ENCODE measurements around the gene OR52A1. TPM values are rescaled to one million over a fixed set of nuclear protein-coding genes. Genes with fewer than 3 reads are reported as not detected.

OR52A1 gene
- total RNA-seq, 1 donor = not detected

- TF ChIP-seq CTCF (IDR thresholded peaks at IDR 0.05; ENCODE audit: insufficient read depth, low read depth, low read length) = no peak
- no peak overlapping the region for H3K4me3 ChIP-seq (ENCODE audit: low read depth, low read length)
- no peak for DNase-seq (ENCODE audit: low read depth)
Measured at GRCh38 chr11:5115339-5115738, 39.2 kb downstream of the OR52A1 start.

- H3K4me3 ChIP-seq (ENCODE audit: low read depth, low read length) = no peak overlapping the region
- no peak for TF ChIP-seq CTCF (IDR thresholded peaks at IDR 0.05; ENCODE audit: insufficient read depth, low read depth, low read length)
- no peak for DNase-seq (ENCODE audit: low read depth)
Measured at GRCh38 chr11:5107285-5107684, 47.3 kb downstream of the OR52A1 start.

- no peak for DNase-seq (ENCODE audit: low read depth)
- no peak for TF ChIP-seq CTCF (IDR thresholded peaks at IDR 0.05; ENCODE audit: insufficient read depth, low read depth, low read length)
- no peak overlapping the region for H3K4me3 ChIP-seq (ENCODE audit: low read depth, low read length)
Measured at GRCh38 chr11:5103066-5103465, 51.5 kb downstream of the OR52A1 start.

DNA sequence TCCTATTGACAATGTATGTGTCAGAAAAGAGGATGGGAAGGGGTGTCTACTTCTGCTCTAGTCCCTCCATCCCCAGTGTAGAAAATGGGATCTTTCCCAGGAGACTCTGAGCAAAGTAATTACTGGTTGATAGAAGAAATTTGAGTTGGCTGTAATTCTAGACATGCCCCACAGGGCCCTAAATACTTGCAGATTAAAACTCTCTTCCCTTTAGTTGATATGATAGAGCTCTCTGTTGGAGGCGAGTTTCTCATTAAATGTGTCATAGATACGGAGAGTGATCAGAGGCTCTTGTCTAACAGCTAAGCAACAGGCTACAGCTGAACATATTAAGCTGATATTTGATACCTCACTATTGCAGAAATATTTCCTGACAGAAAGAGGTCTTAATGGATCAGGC is 52.3 kb downstream of the OR52A1 start:
- no peak for TF ChIP-seq CTCF (IDR thresholded peaks at IDR 0.05; ENCODE audit: insufficient read depth, low read depth, low read length)
- DNase-seq (ENCODE audit: low read depth) = no peak

GRCh38 chr11:5096011-5096410 is 58.5 kb downstream of the OR52A1 start:
- no peak for TF ChIP-seq CTCF (IDR thresholded peaks at IDR 0.05; ENCODE audit: insufficient read depth, low read depth, low read length)
- no peak for DNase-seq (ENCODE audit: low read depth)
- H3K4me3 ChIP-seq (ENCODE audit: low read depth, low read length) = no peak overlapping the region

More for the DNA sequence above, 52.3 kb downstream of the OR52A1 start:
- no peak overlapping the region for H3K4me3 ChIP-seq (ENCODE audit: low read depth, low read length)

Other genes with a start within 250 kb of the OR52A1 start
- gene OR51G2, start 235.4 kb downstream of the OR52A1 start, total RNA-seq = not detected in 2 replicates
- gene OR51G1, start 230.4 kb downstream of the OR52A1 start, total RNA-seq = not detected in 2 replicates
- not detected in 2 replicates for gene OR51A4, start 207.2 kb downstream of the OR52A1 start, total RNA-seq
- gene OR51A2, start 199.0 kb downstream of the OR52A1 start, total RNA-seq = not detected in 2 replicates
- gene OR51L1, start 159.9 kb downstream of the OR52A1 start, total RNA-seq = not detected in 2 replicates
- not detected in 2 replicates for gene OR52J3, start 108.2 kb downstream of the OR52A1 start, total RNA-seq
- gene OR52E2, start 95.1 kb downstream of the OR52A1 start, total RNA-seq = not detected in 2 replicates
- gene OR52E1, start 85.2 kb downstream of the OR52A1 start, total RNA-seq = not detected in 2 replicates
- not detected in 2 replicates for gene OR52A5, start 16.4 kb downstream of the OR52A1 start, total RNA-seq
- gene OR51V1, start 45.9 kb upstream of the OR52A1 start, total RNA-seq = not detected in 2 replicates
- gene HBB, start 72.3 kb upstream of the OR52A1 start, total RNA-seq = not detected in 2 replicates
- 0.32 and 0.43 TPM in 2 replicates for gene HBD, start 79.7 kb upstream of the OR52A1 start, total RNA-seq
- gene HBG1, start 95.1 kb upstream of the OR52A1 start, total RNA-seq = not detected in 2 replicates
- not detected in 2 replicates for gene HBG2, start 100.0 kb upstream of the OR52A1 start, total RNA-seq
- 0.97 and 1.7 TPM in 2 replicates for gene HBE1, start 115.2 kb upstream of the OR52A1 start, total RNA-seq
- 0.43 TPM in 1 of 2 replicates, not detected in the other for gene OR51B4, start 147.2 kb upstream of the OR52A1 start, total RNA-seq
- not detected in 2 replicates for gene OR51B2, start 169.5 kb upstream of the OR52A1 start, total RNA-seq
- 0.32 and 0.43 TPM in 2 replicates for gene OR51B5, start 188.8 kb upstream of the OR52A1 start, total RNA-seq
- not detected in 2 replicates for gene OR51B6, start 196.8 kb upstream of the OR52A1 start, total RNA-seq
- under 0.01 TPM in 1 of 2 replicates, not detected in the other for gene OR51M1, start 229.1 kb upstream of the OR52A1 start, total RNA-seq